ENCODE measurements around the gene AGPAT2. TPM values are rescaled to one million over a fixed set of nuclear protein-coding genes. Genes with fewer than 3 reads are reported as not detected.
A peak's percentile ranks its signal among the peaks of the same experiment; 100 is the strongest.

The AGPAT2 gene
- total RNA-seq, 4 donors from 2014 or later: 22.0 to 52.8 (median 39.3) TPM

DNA sequence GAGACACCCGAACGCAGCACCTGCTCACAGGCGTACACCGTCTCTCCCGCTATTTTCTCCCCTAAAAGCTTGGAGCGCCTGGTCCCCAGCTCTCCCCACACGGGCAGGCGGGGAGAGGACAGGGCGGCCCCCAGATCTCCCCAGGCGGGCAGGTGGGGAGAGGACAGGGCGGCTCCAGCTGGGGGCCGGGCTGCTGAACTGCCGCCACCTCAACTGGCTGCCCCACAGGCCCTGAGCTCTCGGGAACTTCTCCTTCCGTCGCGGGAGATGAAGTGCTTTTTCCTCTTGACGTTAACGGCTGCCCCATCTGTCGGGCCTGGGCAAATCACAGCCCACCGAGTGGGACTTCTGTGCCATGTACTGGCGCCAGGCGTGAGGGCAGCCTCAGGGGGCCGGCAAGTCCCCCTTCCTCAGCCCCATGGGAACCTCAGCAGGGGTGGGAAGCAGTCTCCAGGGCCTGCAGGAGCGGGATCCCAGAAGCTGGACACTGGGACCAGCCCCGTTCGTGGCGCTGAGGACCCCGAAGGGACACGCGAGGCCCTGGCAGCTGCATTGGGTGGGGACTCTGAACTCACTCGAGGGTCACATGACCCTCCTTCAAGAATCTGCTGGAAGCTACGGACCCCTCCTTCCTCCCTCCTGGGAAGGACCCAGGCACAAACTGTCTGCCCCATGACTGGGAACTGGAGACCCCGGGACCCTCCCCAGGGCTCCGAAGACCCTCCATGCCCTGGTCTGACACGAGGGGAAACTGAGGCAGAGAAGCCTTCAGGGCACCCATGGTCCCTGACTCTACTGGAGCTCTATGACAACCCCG is 30.3 kb downstream of the AGPAT2 start:
- no peak for DNase-seq (ENCODE audit: extremely low spot score)
- Histone ChIP-seq H3K27me3 (peaks cover 0 to 74% (median 5%) of the 10 kb centered on the region in 4 donors), H3K4me3 (peak overlapping the region; percentile 7 to 39 (median 30)), H3K27ac (replicated peaks in 1 of 4) (peak overlapping the region; percentile 43 to 80 (median 69)), H3K9me3 (no peaks in the 10 kb centered on the region), H3K4me1 (peaks cover 5 to 32% (median 20%) of the 10 kb centered on the region in 4 donors), H3K36me3 (no peaks in the 10 kb centered on the region)
- TF ChIP-seq, protein P1, sequence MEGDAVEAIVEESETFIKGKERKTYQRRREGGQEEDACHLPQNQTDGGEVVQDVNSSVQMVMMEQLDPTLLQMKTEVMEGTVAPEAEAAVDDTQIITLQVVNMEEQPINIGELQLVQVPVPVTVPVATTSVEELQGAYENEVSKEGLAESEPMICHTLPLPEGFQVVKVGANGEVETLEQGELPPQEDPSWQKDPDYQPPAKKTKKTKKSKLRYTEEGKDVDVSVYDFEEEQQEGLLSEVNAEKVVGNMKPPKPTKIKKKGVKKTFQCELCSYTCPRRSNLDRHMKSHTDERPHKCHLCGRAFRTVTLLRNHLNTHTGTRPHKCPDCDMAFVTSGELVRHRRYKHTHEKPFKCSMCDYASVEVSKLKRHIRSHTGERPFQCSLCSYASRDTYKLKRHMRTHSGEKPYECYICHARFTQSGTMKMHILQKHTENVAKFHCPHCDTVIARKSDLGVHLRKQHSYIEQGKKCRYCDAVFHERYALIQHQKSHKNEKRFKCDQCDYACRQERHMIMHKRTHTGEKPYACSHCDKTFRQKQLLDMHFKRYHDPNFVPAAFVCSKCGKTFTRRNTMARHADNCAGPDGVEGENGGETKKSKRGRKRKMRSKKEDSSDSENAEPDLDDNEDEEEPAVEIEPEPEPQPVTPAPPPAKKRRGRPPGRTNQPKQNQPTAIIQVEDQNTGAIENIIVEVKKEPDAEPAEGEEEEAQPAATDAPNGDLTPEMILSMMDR (IDR thresholded peaks at IDR 0.05): no peak
- no peak for TF ChIP-seq EP300 (IDR thresholded peaks at IDR 0.05)
- no peak for TF ChIP-seq POLR2AphosphoS5 (IDR thresholded peaks at IDR 0.05)
- no peak for TF ChIP-seq POLR2A (IDR thresholded peaks at IDR 0.05; ENCODE audit: low read depth)
- intact Hi-C loops (cut with DNase I): no loop called here
- 58% methylated on average over 23 of the region's 37 CpGs for WGBS

DNA sequence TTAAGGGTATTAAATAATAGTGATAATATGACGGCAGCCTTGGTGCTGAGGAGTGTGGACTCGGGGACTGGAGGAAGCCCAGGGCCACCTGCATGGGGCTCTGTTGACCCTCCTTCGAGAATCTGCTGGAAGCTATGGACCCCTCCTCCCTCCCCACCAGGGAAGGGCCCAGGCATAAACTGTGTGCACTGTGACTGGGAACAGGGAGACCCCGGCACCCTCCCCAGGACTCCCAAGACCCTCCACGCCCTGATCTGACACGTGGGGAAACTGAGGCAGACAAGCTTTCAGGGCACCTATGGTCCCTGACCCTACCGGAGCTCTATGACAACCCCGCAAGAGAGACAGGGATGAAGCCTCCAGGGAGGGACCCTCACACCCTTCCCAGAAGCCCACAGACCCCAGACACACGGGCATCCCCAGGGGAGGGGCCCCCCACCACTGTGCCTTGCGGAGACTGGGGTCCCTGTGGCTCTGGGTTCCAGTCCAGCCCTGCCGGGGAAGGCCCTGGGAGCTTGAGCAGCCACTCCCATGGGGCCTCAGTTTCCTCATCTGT is 31.0 kb downstream of the AGPAT2 start:
- Histone ChIP-seq H3K4me3 (peak overlapping the region; percentile 7 to 39 (median 30)), H3K4me1 (peaks cover 5 to 32% (median 20%) of the 10 kb centered on the region in 4 donors), H3K27ac (replicated peaks in 1 of 4) (peak overlapping the region; percentile 43 to 80 (median 69)), H3K9me3 (no peaks in the 10 kb centered on the region), H3K36me3 (no peaks in the 10 kb centered on the region), H3K27me3 (peaks cover 0 to 67% (median 5%) of the 10 kb centered on the region in 4 donors)
- intact Hi-C loops (cut with DNase I): no loop called here
- 33% methylated on average over 6 of the region's 11 CpGs for WGBS
- no peak for TF ChIP-seq POLR2AphosphoS5 (IDR thresholded peaks at IDR 0.05)
- no peak for DNase-seq (ENCODE audit: extremely low spot score)

DNA sequence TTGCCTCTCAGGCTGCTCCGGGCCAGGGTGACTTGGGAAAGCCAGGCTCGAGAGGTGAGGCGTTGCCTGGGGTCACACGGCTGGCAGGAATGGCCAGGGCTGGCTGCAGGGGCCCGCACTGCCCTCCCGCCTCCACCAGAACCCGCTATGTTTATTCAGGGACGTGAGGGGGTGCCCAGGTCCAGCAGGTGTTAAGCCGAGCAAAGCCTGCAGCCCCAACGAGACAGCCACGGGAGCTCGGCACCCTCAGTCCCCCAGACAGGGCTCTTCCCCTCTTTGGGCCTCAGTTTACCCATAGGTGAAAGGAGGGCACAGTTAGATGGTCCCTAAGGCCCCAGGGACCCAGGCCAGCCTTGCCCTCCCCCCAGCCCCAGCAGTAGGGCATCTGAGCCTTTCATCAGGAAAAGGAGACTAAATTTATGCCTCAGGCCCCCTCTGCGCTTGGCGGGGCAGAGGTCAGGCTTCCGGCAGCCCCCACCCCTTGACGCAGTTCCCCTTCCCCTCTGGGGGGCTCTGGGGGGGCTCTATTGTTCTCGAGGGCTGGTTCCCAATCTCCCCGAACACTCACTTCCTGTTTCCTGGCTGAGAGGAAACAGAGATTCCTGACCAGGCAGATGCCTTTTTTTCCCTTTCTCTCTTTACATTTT is 31.6 kb downstream of the AGPAT2 start:
- WGBS: 31% methylated on average over 6 of the region's 18 CpGs
- no peaks in the 10 kb centered on the region for H3K9me3 ChIP-seq
- no peak overlapping the region for H3K4me3 ChIP-seq
- TF ChIP-seq POLR2AphosphoS5 (IDR thresholded peaks at IDR 0.05) (peak; percentile 38 to 69), EP300 (IDR thresholded peaks at IDR 0.05) (peak; percentile 44), POLR2A (IDR thresholded peaks at IDR 0.05; ENCODE audit: low read depth) (no peak)
- TF ChIP-seq, protein P1 (IDR thresholded peaks at IDR 0.05): no peak
- H3K36me3 ChIP-seq: no peaks in the 10 kb centered on the region
- H3K27me3 ChIP-seq: peaks cover 0 to 62% (median 5%) of the 10 kb centered on the region in 4 donors
- peaks cover 5 to 32% (median 20%) of the 10 kb centered on the region in 4 donors for H3K4me1 ChIP-seq
- intact Hi-C loops (cut with DNase I): no loop called here
- peak overlapping the region; percentile 26 to 80 (median 62) for H3K27ac ChIP-seq (replicated peaks in 1 of 4)
- DNase-seq (ENCODE audit: extremely low spot score): no peak

DNA sequence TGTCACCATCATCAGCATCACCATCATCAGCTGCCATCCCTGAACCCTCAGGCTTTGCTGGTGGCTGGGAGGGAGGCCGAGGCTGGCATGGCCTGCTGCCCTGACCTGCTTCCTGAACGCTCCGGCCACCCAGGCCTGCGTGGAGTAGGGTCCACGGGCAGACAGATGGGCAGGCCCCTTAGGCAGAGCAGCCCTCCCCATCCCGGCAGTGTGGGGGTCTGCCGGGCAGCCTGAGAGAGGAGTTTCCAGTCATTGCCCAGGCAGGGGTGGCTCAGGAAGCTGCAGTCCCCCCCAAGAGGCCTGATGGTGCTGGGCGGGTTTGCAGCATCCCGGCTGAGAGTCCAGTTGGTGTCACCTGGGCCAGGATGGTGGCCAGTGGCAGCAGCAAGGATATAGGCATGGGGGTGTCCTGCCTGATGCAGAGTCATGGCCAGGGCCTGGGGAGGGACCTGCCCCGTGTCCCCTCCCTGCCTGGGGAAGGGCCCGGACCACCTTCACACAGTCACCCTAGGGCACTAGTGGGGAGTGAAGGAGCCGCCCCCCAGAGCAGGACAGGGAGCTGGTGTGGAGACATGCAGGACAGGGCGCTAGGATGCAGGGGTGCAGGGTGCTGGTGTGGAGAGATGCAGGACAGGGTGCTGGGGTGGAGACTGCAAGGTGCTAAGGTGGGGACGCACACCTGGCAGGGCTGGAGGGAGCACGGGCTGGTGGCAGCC is 32.3 kb downstream of the AGPAT2 start:
- 75% methylated on average over 8 of the region's 15 CpGs for WGBS
- no peak for DNase-seq (ENCODE audit: extremely low spot score)
- H3K4me3 ChIP-seq: no peak overlapping the region
- no peaks in the 10 kb centered on the region for H3K9me3 ChIP-seq
- intact Hi-C loops (cut with DNase I): no loop called here
- no peaks in the 10 kb centered on the region for H3K36me3 ChIP-seq
- peaks cover 0 to 57% (median 5%) of the 10 kb centered on the region in 4 donors for H3K27me3 ChIP-seq
- peaks cover 5 to 32% (median 20%) of the 10 kb centered on the region in 4 donors for H3K4me1 ChIP-seq
- TF ChIP-seq, protein P1 (IDR thresholded peaks at IDR 0.05): no peak
- TF ChIP-seq EP300 (IDR thresholded peaks at IDR 0.05): no peak
- no peak for TF ChIP-seq POLR2A (IDR thresholded peaks at IDR 0.05; ENCODE audit: low read depth)
- TF ChIP-seq POLR2AphosphoS5 (IDR thresholded peaks at IDR 0.05): no peak
- peak overlapping the region; percentile 26 to 80 (median 48) for H3K27ac ChIP-seq (replicated peaks in 1 of 4)
